Rectal smooth muscle tissue (tissue), 1 donor: ENCODE measurements around the gene JAML.

Source experiments
- H3K27ac ChIP-seq: one replicate; pipeline ENCODE4 v1.7.0; 2013; ENCODE audit warnings: low read depth, low read length, inconsistent platforms
- H3K27me3 ChIP-seq: one replicate; pipeline ENCODE4 v1.7.0; 2013; ENCODE audit warnings: low read length; ENCODE audit not compliant: control insufficient read depth, insufficient read depth
- H3K36me3 ChIP-seq: one replicate; pipeline ENCODE4 v1.7.0; 2013; ENCODE audit warnings: low read length; ENCODE audit not compliant: control insufficient read depth, insufficient read depth
- H3K4me1 ChIP-seq: one replicate; pipeline ENCODE4 v1.7.0; 2013; ENCODE audit warnings: low read length; ENCODE audit not compliant: control insufficient read depth, insufficient read depth
- H3K4me3 ChIP-seq: one replicate; pipeline ENCODE4 v1.7.0; 2013; ENCODE audit warnings: low read length
- H3K9ac ChIP-seq: one replicate; pipeline ENCODE4 v1.7.0; 2013; ENCODE audit warnings: low read length

Gene JAML

DNA sequence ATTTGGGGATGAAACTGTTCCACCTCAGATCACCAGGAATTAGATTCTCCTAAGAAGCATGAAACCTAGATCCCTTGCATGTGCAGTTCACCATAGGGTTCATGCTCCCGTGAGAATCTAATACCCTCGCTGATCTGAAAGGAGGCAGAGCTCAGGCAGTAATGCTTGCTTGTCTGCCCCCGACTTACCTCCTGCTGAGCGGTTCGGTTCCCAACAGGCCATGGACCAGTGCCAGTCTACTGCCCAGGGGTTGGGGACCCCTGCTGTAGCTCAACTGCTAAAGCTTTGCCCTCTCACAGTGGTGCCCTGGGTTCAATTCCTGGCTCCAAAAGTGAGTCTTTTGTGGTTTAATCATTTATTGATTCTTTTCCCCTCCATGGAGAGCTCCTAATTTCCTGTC, 3.4 kb downstream of the JAML start:
- no peak overlapping the region for H3K4me3 ChIP-seq
- no peaks in the 10 kb centered on the region for H3K4me1 ChIP-seq
- H3K36me3 ChIP-seq = no peaks in the 10 kb centered on the region
- H3K27ac ChIP-seq = no peak overlapping the region
- no peaks in the 10 kb centered on the region for H3K27me3 ChIP-seq
- no peak overlapping the region for H3K9ac ChIP-seq

- H3K4me3 ChIP-seq = no peak overlapping the region
- H3K27me3 ChIP-seq = no peaks in the 10 kb centered on the region
- H3K27ac ChIP-seq = no peak overlapping the region
- no peaks in the 10 kb centered on the region for H3K36me3 ChIP-seq
- H3K4me1 ChIP-seq = no peaks in the 10 kb centered on the region
- H3K9ac ChIP-seq = no peak overlapping the region
These were observed 5.1 kb downstream of the JAML start for GRCh38 chr11:118219732-118220131.

DNA sequence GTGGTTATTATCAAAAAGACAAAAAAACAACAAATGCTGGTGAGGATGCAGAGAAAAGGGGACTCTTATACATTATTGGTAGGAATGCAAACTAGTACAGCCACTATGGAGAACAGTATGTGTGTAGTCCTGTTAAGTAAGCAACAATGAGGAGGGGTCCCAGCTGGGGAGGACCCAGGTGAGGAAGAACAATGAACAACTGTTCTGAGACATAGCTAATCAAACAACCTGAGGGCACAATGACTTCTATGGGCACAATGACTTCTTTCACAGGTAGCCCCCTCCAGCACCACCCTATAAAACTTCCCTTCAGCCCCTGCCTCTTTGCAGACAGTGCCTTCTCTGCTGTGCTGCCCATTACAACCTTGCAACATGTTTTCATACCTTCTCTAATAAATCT, 5.6 kb downstream of the JAML start:
- no peak overlapping the region for H3K9ac ChIP-seq
- no peaks in the 10 kb centered on the region for H3K27me3 ChIP-seq
- H3K4me1 ChIP-seq = no peaks in the 10 kb centered on the region

GRCh38 chr11:118217575-118217974, 7.2 kb downstream of the JAML start:
- H3K36me3 ChIP-seq = no peaks in the 10 kb centered on the region
- no peaks in the 10 kb centered on the region for H3K27me3 ChIP-seq
- no peak overlapping the region for H3K4me3 ChIP-seq
- H3K9ac ChIP-seq = no peak overlapping the region
- H3K4me1 ChIP-seq = no peaks in the 10 kb centered on the region
- no peak overlapping the region for H3K27ac ChIP-seq

More for the DNA sequence above, 5.6 kb downstream of the JAML start:
- H3K36me3 ChIP-seq = no peaks in the 10 kb centered on the region
- no peak overlapping the region for H3K4me3 ChIP-seq
- H3K27ac ChIP-seq = no peak overlapping the region

- Histone ChIP-seq H3K27me3 (no peaks in the 10 kb centered on the region), H3K27ac (no peak overlapping the region), H3K9ac (no peak overlapping the region), H3K36me3 (no peaks in the 10 kb centered on the region), H3K4me1 (no peaks in the 10 kb centered on the region), H3K4me3 (no peak overlapping the region)
These were observed 8.0 kb downstream of the JAML start for GRCh38 chr11:118216621-118217481.

GRCh38 chr11:118215765-118216164, 9.0 kb downstream of the JAML start:
- Histone ChIP-seq H3K27me3 (no peaks in the 10 kb centered on the region), H3K27ac (no peak overlapping the region), H3K4me3 (no peak overlapping the region), H3K9ac (no peak overlapping the region), H3K36me3 (no peaks in the 10 kb centered on the region), H3K4me1 (no peaks in the 10 kb centered on the region)

DNA sequence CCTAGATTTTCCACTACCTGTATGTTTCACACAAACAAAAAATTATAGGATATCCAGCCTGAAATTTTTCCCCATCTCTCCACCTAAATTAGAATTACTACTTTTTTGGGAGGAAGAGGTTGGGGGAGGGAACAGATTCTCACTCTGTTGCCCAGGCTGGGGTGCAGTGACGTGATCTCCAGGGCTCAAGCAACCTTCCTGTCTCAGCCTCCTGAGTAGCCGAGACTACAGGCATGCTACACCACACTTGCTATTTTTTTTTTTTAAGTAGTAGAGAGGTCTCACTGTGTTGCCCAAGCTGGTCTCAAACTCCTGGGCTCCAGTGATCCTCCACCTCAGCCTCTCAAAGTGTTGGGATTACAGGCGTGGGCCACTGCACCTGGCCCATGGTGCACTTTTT, 9.5 kb downstream of the JAML start:
- H3K4me1 ChIP-seq = no peaks in the 10 kb centered on the region
- H3K27me3 ChIP-seq = no peaks in the 10 kb centered on the region
- no peak overlapping the region for H3K4me3 ChIP-seq
- no peak overlapping the region for H3K9ac ChIP-seq
- no peak overlapping the region for H3K27ac ChIP-seq
- no peaks in the 10 kb centered on the region for H3K36me3 ChIP-seq

- no peaks in the 10 kb centered on the region for H3K4me1 ChIP-seq
- H3K4me3 ChIP-seq = no peak overlapping the region
These were observed 10.4 kb downstream of the JAML start for GRCh38 chr11:118214210-118214914.

DNA sequence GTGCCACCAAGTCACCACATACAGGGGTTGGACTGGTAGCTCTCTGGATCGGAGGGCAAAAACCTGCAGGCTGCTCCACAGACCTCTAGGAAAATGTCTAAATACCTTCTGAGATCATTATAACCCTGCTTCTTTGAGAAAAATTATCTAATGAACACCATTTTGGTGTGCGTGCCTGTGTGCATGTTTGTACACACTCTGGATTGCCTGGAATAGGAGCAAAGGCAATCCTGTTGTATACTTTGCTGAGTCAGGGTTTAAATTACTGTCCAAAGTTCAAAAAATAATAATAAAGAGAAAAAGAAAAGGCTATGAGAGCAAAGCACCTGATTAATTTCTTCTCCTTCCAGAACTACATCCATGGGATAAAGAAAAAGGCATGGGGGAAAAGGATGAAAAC, 11.0 kb downstream of the JAML start:
- Histone ChIP-seq H3K36me3 (no peaks in the 10 kb centered on the region), H3K27ac (no peak overlapping the region), H3K9ac (no peak overlapping the region), H3K4me3 (no peak overlapping the region), H3K27me3 (no peaks in the 10 kb centered on the region), H3K4me1 (no peaks in the 10 kb centered on the region)

More at GRCh38 chr11:118214210-118214914, 10.4 kb downstream of the JAML start:
- no peaks in the 10 kb centered on the region for H3K27me3 ChIP-seq
- H3K27ac ChIP-seq = no peak overlapping the region
- no peaks in the 10 kb centered on the region for H3K36me3 ChIP-seq
- no peak overlapping the region for H3K9ac ChIP-seq

- no peak overlapping the region for H3K9ac ChIP-seq
- H3K4me1 ChIP-seq = no peaks in the 10 kb centered on the region
- no peak overlapping the region for H3K27ac ChIP-seq
- H3K4me3 ChIP-seq = no peak overlapping the region
- no peaks in the 10 kb centered on the region for H3K27me3 ChIP-seq
- no peaks in the 10 kb centered on the region for H3K36me3 ChIP-seq
These were observed 11.6 kb downstream of the JAML start for GRCh38 chr11:118213201-118213600.

DNA sequence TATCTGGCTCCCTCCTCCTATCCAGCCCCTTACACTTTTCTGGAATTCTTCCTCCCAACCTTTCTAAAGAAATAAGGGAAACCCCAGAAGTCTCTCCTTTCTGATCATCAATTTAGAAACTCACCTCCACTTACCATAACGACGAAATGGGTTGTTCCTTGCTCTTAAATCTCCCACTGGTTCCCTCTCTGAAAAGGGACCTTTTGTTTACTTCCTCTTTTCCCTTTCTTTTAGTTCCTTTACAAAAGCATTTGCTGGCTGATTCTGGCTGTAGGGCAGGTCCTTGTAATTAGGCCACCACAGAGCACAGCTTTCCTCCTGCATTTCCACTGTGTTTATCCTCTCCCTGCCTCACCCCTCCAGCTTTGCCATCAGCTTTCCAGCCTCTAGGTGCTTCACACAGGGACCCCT, 12.0 kb downstream of the JAML start:
- Histone ChIP-seq H3K4me3 (no peak overlapping the region), H3K27ac (no peak overlapping the region), H3K36me3 (no peaks in the 10 kb centered on the region), H3K27me3 (no peaks in the 10 kb centered on the region), H3K4me1 (no peaks in the 10 kb centered on the region), H3K9ac (no peak overlapping the region)

DNA sequence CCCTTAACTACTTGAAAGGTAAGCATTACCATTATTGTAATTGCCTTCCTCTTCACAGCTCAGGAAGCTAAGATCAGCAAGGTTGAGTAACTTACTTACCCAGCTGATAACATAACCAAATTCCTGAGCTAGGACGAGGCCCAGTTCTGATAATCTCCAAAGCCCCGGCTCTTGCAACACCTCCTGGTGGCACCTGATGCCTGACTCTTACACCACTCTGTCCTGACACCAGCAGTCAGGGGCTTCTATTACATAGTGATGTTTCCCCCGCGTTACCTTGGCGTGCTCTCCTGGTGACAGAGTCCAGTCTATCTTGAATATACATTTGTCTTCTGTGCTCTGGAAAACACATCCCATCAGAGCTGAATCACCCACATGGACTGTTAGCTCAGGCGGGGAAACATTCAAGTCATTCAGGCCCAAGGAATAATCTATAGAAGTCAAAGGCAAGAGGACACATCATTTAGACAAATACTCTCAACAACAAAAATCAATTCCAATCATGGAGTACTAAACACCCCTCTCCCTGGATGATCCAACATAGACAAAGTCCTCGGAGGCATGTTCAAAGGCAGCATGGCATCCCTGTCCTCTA, 12.6 kb downstream of the JAML start:
- H3K4me1 ChIP-seq = no peaks in the 10 kb centered on the region
- H3K36me3 ChIP-seq = no peaks in the 10 kb centered on the region
- no peak overlapping the region for H3K4me3 ChIP-seq
- no peak overlapping the region for H3K9ac ChIP-seq
- H3K27ac ChIP-seq = no peak overlapping the region
- no peaks in the 10 kb centered on the region for H3K27me3 ChIP-seq
